PC-9 (cell line): ENCODE data around the gene PROK2.

Experiments used
- CTCF ChIP-seq: fragments of 200-600 bp; sonication (generic); conservative IDR thresholded peaks from 2 replicates; pipeline ENCODE4 v1.6.1; 2017; ENCODE audit warnings: mixed run types, antibody characterized with exemption, mild to moderate bottlenecking, moderate library complexity
- EZH2 ChIP-seq: fragments of 200-600 bp; sonication (generic); IDR thresholded peaks from 2 replicates; pipeline ENCODE4 v1.8.0; 2017; ENCODE audit warnings: antibody characterized with exemption, low read depth

- TF ChIP-seq CTCF (no peak), EZH2 (no peak)
Observed at GRCh38 chr3:71723452-71724170, 61.3 kb downstream of the PROK2 start.
